ENCODE data around the gene NPR2. TPM values are rescaled to one million over a fixed set of nuclear protein-coding genes. Genes with fewer than 3 reads are reported as not detected.

Gene NPR2
- polyA plus RNA-seq, 1 donor (not counting 4 experiments of a cell fraction or from before 2014, with no cell fraction given): 5.0 TPM

DNA sequence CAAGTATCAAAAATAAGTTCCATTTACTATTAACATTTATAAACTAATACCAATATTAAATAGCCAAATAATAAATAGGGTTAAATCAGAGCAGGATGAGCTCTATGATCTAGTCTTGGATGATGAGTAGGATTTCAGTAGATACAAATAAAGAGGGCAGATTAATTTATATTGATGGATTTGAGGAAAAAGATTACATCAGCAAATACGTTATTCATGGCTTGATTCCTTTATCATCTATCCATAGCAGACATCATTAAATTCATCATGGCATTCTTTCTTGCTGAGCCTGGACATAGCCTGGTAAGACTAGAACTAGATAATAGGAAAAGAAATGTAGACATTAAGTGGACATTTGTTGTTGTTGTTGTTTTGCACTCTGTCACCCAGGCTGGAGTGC is 23.9 kb upstream of the NPR2 start:
- H3K9me1 ChIP-seq (ENCODE audit: control insufficient read depth, extremely low read depth, insufficient read depth, low read length): no peaks in the 10 kb centered on the region
- FAIRE-seq (no peak), DNase-seq (ENCODE audit: low read depth, low spot score) (no peak)
- dilution Hi-C loops (cut with MboI; ENCODE audit: extremely low pct_ligation_motif_present, low sequenced_read_pairs): no loop called here
- H2AFZ ChIP-seq (ENCODE audit: control insufficient read depth, low read length): no peak overlapping the region
- no peak overlapping the region for H3K27ac ChIP-seq (ENCODE audit: control insufficient read depth, insufficient read depth, low read length)
- no peak overlapping the region for H3K4me2 ChIP-seq (ENCODE audit: control insufficient read depth, extremely low read depth, insufficient read depth, low read depth, low read length)
- no peaks in the 10 kb centered on the region for H3K27me3 ChIP-seq (ENCODE audit: control insufficient read depth, extremely low read depth, insufficient read depth, low read length)
- H3K36me3 ChIP-seq (ENCODE audit: control insufficient read depth in 2 of 2, extremely low read depth in 1 of 2, insufficient read depth in 2 of 2, low read length in 2 of 2): no peaks in the 10 kb centered on the region
- no peaks in the 10 kb centered on the region for H3K79me2 ChIP-seq (ENCODE audit: control insufficient read depth, insufficient read depth, low read length)
- TF ChIP-seq EZH2 (IDR thresholded peaks at IDR 0.05; ENCODE audit: low read length): no peak
- TF ChIP-seq, protein P1, sequence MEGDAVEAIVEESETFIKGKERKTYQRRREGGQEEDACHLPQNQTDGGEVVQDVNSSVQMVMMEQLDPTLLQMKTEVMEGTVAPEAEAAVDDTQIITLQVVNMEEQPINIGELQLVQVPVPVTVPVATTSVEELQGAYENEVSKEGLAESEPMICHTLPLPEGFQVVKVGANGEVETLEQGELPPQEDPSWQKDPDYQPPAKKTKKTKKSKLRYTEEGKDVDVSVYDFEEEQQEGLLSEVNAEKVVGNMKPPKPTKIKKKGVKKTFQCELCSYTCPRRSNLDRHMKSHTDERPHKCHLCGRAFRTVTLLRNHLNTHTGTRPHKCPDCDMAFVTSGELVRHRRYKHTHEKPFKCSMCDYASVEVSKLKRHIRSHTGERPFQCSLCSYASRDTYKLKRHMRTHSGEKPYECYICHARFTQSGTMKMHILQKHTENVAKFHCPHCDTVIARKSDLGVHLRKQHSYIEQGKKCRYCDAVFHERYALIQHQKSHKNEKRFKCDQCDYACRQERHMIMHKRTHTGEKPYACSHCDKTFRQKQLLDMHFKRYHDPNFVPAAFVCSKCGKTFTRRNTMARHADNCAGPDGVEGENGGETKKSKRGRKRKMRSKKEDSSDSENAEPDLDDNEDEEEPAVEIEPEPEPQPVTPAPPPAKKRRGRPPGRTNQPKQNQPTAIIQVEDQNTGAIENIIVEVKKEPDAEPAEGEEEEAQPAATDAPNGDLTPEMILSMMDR (optimal IDR thresholded peaks at IDR 0.05 in 1 of 3, IDR thresholded peaks at IDR 0.05 in 1 of 3, conservative IDR thresholded peaks at IDR 0.05 in 1 of 3; ENCODE audit: extremely low read depth in 1 of 3, insufficient read depth in 2 of 3, low read length in 3 of 3): no peak
- no peaks in the 10 kb centered on the region for H4K20me1 ChIP-seq (ENCODE audit: control insufficient read depth, extremely low read depth, insufficient read depth, low read length)
- H3K4me1 ChIP-seq (ENCODE audit: control insufficient read depth, extremely low read depth, insufficient read depth, low read length): peaks cover 11% of the 10 kb centered on the region
- no peaks in the 10 kb centered on the region for H3K9me3 ChIP-seq (ENCODE audit: control insufficient read depth, low read depth, low read length)
- H3K4me3 ChIP-seq (ENCODE audit: control insufficient read depth in 2 of 3, extremely low read depth in 1 of 3, insufficient read depth in 2 of 3, low read depth in 1 of 3, low read length in 3 of 3): no peak overlapping the region
- no peak overlapping the region for H3K9ac ChIP-seq (ENCODE audit: control insufficient read depth, extremely low read depth, insufficient read depth, low read length)

DNA sequence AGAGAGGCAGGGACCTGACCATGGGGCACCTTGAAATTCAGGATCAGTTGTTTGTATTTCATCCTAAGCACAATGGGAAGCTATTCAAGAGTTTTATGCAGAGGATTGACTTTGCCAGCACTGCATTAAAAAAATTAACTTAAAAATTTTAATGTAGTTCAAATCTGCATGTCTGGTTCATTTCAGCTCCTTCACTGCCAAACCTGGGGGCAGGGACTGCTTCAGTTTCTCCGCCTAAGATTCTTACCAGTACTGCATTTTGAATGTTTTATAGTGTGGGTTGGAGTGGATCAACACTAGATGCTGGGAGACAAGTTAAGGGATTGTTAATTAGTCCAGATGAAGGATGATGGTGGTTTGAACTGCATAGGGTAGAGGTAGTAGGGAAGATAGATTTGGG is 21.6 kb upstream of the NPR2 start:
- Histone ChIP-seq H3K9ac (ENCODE audit: control insufficient read depth, extremely low read depth, insufficient read depth, low read length) (no peak overlapping the region), H3K4me1 (ENCODE audit: control insufficient read depth, extremely low read depth, insufficient read depth, low read length) (peaks cover 11% of the 10 kb centered on the region), H4K20me1 (ENCODE audit: control insufficient read depth, extremely low read depth, insufficient read depth, low read length) (no peaks in the 10 kb centered on the region), H3K9me1 (ENCODE audit: control insufficient read depth, extremely low read depth, insufficient read depth, low read length) (no peaks in the 10 kb centered on the region), H3K27me3 (ENCODE audit: control insufficient read depth, extremely low read depth, insufficient read depth, low read length) (no peaks in the 10 kb centered on the region), H3K4me3 (ENCODE audit: control insufficient read depth in 2 of 3, extremely low read depth in 1 of 3, insufficient read depth in 2 of 3, low read depth in 1 of 3, low read length in 3 of 3) (no peak overlapping the region), H3K79me2 (ENCODE audit: control insufficient read depth, insufficient read depth, low read length) (no peaks in the 10 kb centered on the region), H2AFZ (ENCODE audit: control insufficient read depth, low read length) (no peak overlapping the region), H3K9me3 (ENCODE audit: control insufficient read depth, low read depth, low read length) (no peaks in the 10 kb centered on the region), H3K36me3 (ENCODE audit: control insufficient read depth in 2 of 2, extremely low read depth in 1 of 2, insufficient read depth in 2 of 2, low read length in 2 of 2) (no peaks in the 10 kb centered on the region), H3K4me2 (ENCODE audit: control insufficient read depth, extremely low read depth, insufficient read depth, low read depth, low read length) (no peak overlapping the region), H3K27ac (ENCODE audit: control insufficient read depth, insufficient read depth, low read length) (no peak overlapping the region)
- no peak for TF ChIP-seq EZH2 (IDR thresholded peaks at IDR 0.05; ENCODE audit: low read length)
- TF ChIP-seq, protein P1 (optimal IDR thresholded peaks at IDR 0.05 in 1 of 3, IDR thresholded peaks at IDR 0.05 in 1 of 3, conservative IDR thresholded peaks at IDR 0.05 in 1 of 3; ENCODE audit: extremely low read depth in 1 of 3, insufficient read depth in 2 of 3, low read length in 3 of 3): no peak
- FAIRE-seq: no peak
- no peak for DNase-seq (ENCODE audit: low read depth, low spot score)
- dilution Hi-C loops (cut with MboI; ENCODE audit: extremely low pct_ligation_motif_present, low sequenced_read_pairs): no loop called here

All from keratinocyte (primary cell).